ENCODE data around the gene RPL27.

- TF ChIP-seq CTCF (IDR thresholded peaks at IDR 0.05; ENCODE audit: insufficient read depth, low read length, poor library complexity, severe bottlenecking) (no peak), EZH2phosphoT487 (conservative IDR thresholded peaks at IDR 0.05; ENCODE audit: low read length) (no peak)
These were observed 42.4 kb downstream of the RPL27 start for GRCh38 chr17:43040655-43041054.
